HepG2 (cell line): ENCODE data around the gene MFSD12.

Experiments used
- CHD2 ChIP-seq: IDR thresholded peaks from 2 replicates; pipeline ENCODE4 v1.6.1; 2011; ENCODE audit warnings: low read depth, low read length, improper control_type of control experiment
- KLF16 ChIP-seq, 2 experiments: sonication (generic) in 1 of 2; formaldehyde crosslinking in 1 of 2; IDR thresholded peaks; 2 replicates each; pipeline versions ENCODE4 v1.6.1 to v1.8.0; 2016 to 2023; ENCODE audit warnings: missing genetic modification reagents in 2 of 2, missing compliant biosample characterization in 1 of 2
- TF ChIP-seq, protein P1 (sequence below), 2 experiments: sonication (generic) in 1 of 2; formaldehyde crosslinking in 1 of 2; IDR thresholded peaks; 2 replicates each; pipeline versions ENCODE4 v1.4.0 to v1.6.1; 2018 to 2020; ENCODE audit warnings: missing genetic modification reagents in 2 of 2, borderline replicate concordance in 1 of 2, low read depth in 1 of 2, mild to moderate bottlenecking in 1 of 2, missing biosample characterization in 1 of 2

DNA sequence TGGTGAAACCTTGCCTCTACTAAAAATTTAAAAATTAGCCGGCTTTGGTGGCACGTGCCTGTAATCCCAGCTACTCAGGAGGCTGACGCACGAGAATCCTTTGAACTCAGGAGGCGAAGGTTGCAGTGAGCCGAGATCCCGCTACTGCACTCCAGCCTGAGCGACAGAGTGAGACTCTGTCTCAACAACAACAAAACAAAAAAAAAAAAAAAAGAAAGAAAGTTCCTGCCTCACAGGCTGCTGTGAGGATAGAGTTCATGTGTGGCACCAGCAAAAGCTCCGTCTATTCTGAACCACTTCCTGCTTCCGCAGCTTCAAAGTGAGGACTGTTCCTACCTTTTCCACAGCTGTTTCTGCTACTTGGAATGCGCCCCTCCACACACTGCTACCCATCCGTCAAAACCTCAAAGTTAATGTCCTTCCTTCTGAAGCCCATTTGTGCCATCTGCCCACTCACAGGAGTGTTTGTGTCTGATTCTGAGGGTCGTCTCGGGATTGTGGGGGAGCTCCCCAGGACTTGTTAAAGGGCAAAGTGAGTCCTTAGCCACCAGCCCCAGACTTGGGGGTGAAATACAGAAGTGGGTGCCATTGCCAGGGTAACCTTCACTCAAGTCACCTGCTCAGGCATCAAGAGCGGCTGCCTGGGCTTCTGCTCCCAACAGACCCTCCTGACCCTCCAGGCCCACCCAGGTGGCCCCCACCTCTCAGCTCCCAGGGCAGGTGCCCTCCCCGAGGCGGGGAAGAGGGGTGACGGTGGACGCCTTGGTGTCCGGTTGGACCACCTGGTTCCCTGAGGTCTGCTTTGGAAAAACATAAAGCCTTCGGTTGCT lies 2.9 kb downstream of the MFSD12 start:
- TF ChIP-seq KLF16 (CRISPR knock-in tag; IDR thresholded peaks at IDR 0.05), result no peak
- TF ChIP-seq CHD2, result no peak
- TF ChIP-seq, protein P1, sequence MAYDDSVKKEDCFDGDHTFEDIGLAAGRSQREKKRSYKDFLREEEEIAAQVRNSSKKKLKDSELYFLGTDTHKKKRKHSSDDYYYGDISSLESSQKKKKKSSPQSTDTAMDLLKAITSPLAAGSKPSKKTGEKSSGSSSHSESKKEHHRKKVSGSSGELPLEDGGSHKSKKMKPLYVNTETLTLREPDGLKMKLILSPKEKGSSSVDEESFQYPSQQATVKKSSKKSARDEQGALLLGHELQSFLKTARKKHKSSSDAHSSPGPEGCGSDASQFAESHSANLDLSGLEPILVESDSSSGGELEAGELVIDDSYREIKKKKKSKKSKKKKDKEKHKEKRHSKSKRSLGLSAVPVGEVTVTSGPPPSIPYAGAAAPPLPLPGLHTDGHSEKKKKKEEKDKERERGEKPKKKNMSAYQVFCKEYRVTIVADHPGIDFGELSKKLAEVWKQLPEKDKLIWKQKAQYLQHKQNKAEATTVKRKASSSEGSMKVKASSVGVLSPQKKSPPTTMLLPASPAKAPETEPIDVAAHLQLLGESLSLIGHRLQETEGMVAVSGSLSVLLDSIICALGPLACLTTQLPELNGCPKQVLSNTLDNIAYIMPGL (CRISPR knock-in tag; IDR thresholded peaks at IDR 0.05; ENCODE audit: borderline replicate concordance in 1 of 2, low read depth in 1 of 2), result no peak
